ENCODE data around the gene DIPK2A.

GRCh38 chr3:143961342-143961741 lies 10.3 kb upstream of the DIPK2A start:
- TF ChIP-seq GATA2 (IDR thresholded peaks at IDR 0.05; ENCODE audit: low read depth, low read length) (no peak), GATA3 (IDR thresholded peaks at IDR 0.05; ENCODE audit: low read depth, low read length) (no peak)
